Measurements from ENCODE around the gene USF2.

USF2 gene

GRCh38 chr19:35246466-35247092, 22.2 kb upstream of the USF2 start:
- no peak for DNase-seq

GRCh38 chr19:35247526-35248309, 21.0 kb upstream of the USF2 start:
- peak; percentile 41 to 47 for DNase-seq

DNA sequence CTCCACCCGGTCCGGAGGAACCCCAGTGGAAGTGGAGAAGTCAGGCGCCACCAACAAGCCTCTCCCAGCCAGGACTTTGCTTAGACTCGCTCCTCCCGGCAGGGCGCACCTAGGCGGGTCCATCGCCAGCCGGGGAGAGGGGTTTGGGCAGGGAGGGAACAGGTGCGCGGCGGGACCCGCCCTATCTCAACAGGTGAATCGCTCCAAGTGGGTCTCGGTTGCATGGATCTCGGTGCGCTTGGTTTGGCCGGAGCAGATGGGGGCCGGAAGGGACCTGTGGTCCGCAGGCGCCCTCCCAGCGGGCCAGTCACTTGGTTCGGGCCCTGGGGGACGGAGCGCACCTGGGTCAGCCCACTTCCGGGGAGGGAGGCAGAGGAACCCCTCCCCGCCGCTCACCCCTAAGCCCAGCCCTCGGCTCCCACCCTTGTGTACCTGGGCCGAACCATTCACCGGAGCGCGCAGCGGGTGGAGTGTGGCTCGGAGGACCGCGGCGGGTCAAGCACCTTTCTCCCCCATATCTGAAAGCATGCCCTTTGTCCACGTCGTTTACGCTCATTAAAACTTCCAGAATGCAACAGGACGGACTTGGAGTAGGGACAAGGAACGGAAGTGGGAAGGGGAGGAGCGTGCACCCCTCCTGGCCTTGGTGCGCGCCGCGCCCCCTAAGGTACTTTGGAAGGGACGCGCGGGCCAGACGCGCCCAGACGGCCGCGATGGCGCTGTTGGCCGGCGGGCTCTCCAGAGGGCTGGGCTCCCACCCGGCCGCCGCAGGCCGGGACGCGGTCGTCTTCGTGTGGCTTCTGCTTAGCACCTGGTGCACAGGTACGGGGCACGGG, 20.2 kb upstream of the USF2 start, which contains the start of gene LSR:
TSS of gene LSR (plus strand) at position 693 of the 836 bp plus-strand sequence. CDS start at position 714, 21 bp downstream.
- DNase-seq: peak; percentile 49 to 54

DNA sequence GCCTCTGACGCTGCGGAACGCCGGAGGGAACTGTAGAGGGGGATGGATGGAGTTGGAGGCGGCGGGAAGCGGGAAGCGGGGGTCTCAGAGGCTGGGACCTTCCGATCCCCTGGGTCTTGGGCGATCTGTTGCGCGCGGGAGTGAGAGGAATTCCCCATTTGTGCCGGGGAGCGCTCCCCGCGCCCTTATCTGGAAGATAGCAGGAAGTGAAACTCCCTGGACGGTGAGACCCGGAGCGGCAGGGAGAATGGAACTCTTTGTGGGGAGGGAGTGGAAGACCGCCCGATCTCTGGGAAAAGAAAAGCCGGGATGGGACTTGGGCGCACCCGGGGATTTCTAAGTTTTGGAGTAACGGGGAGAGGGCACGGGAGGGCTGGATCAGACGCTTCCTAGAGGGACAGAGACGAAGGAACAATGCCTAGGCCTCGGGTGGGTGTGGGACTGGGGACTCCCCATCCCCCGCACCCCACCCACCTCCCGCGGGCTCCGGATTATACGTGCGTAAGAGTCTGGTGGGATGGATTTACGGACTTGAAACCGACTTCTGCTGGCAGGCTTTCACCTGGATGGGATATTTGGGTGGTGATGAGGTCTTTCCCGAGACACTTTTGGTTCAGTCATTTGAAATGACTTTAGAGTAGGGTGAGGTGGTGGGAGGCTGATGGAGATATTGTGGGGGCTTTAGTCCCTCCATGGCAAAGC, 19.5 kb upstream of the USF2 start:
- DNase-seq: no peak

DNA sequence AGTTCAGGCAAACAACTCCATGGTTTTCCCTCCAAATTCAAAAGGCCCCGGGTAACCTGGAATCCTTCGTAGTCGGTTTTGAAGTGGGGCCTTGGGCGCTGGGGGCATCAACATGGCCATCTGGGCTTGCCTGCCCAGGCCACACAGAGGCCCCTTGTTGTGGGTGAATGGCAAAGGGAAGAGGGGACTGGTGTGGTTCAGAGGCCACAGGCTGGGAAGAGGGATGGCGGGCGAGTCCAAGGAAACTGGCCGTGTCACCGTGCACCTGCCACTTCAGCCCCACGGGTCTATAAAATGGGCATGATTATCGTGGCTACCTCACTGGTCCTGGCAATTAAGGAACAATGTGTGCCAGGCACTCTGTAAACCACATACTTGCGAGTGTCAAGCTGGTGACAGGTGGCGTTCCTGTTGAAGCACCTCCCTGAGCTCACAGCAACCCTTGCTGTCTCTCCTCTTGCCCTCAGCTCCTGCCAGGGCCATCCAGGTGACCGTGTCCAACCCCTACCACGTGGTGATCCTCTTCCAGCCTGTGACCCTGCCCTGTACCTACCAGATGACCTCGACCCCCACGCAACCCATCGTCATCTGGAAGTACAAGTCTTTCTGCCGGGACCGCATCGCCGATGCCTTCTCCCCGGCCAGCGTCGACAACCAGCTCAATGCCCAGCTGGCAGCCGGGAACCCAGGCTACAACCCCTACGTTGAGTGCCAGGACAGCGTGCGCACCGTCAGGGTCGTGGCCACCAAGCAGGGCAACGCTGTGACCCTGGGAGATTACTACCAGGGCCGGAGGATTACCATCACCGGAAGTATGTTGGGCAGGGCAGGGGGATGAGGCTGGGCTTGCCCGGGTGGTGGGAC, 18.7 kb upstream of the USF2 start:
- DNase-seq: no peak

GRCh38 chr19:35251456-35251855, 17.3 kb upstream of the USF2 start:
- DNase-seq: no peak

- DNase-seq: no peak
Measured at GRCh38 chr19:35253316-35254286, 15.2 kb upstream of the USF2 start.

DNA sequence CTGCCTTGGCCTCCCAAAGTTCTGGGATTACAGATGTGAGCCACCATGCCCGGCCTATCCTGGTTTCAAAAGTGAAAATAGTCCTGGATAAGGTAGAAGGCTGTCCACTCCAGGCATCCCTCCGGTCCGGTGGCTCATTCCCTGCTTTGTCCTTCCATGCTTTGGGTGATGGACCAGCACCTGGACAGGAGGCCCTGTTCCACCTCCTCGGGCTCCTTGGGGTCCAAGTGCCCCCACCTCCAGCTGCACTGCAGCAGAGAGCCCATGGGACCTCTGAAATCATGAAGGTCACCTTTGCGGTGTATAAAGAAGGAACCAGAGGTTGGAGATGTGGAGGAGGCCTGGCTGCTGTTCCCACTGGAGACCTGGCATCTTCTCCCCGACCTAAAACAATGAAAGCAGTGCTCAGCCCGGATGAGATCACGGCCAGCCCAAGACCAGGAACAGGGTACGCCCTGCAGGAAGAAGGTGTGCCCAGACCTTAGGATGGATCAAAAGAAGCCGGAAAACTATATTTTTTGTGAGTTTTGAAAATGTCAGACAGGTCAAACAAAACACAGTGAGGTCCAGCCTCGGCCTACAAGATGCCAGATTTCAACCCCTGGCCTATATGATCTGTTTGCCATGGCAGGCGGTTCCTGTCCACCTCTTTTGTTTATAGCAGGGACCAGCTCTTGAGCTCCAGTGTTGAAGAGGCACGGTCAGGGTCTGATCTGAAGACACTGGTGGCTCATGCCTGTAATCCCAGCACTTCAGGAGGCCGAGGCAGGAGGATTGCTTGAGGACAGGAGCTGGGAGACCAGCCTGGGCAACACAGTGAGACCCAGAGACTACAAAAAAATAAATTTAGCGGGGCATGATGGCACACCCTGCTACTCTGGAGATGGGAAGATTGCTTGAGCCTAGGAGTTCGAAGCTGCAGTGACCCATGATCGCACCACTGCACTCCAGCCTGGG, 14.1 kb upstream of the USF2 start:
- no peak for DNase-seq

DNA sequence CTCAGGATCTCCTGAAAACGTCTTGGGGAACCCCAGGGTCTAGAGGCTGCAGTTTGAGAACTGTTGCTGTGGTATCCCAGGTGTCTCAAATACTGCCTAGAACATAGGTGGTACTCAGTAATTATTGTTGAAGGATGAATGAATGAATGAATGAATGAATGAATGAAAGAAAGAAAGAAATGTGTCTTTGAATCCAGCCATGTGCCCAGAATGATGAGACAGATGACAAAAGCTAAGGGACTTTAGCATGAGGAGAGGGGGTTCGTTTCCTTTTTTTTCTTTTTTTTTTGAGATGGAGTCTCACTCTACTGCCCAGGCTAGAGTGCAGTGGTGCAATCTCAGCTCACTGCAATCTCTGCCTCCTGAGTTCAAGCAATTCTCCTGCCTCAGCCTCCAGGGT, 12.2 kb upstream of the USF2 start:
- DNase-seq: no peak

DNA sequence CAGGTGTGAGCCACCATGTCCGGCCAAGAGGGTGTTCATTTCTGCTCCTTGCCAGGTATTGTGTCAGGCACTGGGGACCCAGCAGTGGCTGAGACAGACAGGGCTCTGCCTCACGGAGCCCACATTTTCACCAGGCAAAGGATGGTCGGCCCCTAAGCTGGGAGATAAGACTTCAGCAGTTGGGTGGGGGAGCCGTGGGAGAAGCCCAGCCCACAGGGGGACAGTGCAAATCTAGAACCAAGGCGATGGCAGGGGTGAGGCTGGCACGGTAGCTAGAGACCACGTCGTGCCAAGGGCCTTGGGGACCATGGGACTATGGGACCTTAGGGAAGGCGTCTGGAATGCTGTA, 11.7 kb upstream of the USF2 start:
- DNase-seq: no peak

DNA sequence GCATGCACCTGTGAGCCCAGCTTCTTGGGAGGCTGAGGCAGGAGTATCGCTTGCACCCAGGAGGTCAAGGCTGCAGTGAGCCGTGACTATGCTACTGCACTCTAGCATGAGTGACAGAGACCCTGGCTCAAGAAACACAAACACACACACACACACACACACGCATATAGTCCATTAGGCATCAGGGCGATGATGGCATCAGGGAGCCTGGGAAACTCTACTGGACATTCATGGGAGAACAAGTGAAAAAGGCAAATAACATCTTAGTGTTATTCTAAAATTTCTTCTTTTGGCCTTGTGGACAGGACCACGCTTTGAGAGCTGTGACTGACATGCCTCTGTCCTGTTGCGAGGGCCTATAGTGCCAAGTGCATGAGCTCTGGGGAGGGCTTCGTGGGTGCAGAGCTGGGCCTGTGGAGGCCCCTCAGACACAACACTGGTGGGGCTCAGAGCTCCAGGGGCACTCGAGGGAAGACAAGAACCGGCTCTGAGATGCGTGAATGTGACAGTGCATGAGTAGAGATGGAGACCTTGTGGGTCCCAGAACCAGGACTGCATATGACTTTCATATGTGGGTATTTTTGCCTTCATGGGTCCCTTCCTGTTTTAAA, 8.0 kb upstream of the USF2 start:
- DNase-seq: no peak

GRCh38 chr19:35261356-35262100, 7.2 kb upstream of the USF2 start:
- DNase-seq: no peak

GRCh38 chr19:35262101-35262761, 6.5 kb upstream of the USF2 start:
- no peak for DNase-seq

DNA sequence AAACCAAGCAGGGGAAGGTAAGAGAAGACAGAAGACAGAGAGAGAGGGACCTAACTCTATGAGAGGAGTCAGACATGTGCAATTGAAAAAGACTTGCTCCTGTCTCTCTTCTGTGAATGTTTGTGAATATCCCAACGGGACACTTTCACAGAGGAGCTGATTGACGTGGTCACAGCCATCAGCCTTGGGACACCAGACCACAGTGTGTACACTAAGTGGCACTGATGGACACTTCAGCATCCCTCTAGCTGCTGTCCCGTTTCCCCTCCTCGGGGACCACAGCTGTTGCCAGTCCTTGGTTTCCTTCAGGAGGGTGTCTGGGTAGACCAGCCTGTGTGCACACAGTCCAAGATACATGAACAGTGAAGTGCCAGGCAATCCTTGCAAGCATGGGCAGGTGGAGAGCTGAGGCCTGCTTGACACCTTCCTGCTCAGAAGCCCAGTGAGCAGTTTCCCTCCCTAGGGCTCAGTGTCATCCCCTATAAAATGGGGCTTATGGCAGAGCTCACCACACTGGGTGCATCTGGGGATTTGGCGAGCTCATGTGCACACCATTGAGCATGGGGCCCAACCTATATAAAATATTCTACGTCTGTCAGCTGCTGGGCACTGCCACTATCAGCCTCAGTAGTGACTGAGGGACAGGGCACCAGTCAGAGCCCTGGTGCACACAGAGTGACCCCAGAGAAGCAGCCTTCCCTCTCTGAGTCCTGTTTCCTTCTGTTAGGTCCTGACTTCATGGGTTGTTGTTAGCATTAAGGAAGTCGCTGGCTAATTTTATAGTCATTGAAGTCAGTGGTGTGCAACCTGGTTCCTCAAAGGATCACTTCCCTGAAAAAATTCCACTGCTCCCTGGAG, 4.3 kb upstream of the USF2 start:
- no peak for DNase-seq

GRCh38 chr19:35265126-35265899, 3.4 kb upstream of the USF2 start:
- DNase-seq: no peak
